B cell (primary cell): ENCODE data around the gene SIPA1L3. TPM values are rescaled to one million over a fixed set of nuclear protein-coding genes. Genes with fewer than 3 reads are reported as not detected.

ENCODE experiments used
- ATAC-seq: fragments of 200-7000 bp; cut with Tn5 transposase; one replicate; pipeline ENCODE4 v1.10.0; 2021; ENCODE audit warnings: low read depth, mild to moderate bottlenecking, moderate number of reproducible peaks, moderate library complexity
- CTCF ChIA-PET: fragments of 350-600 bp; sonication (Branson Sonifier 250); formaldehyde crosslinking; loops from one replicate; lab custom pipeline; 2021; ENCODE audit warnings: antibody characterized with exemption, inconsistent platforms; lab: Charles Lee
- POLR2A ChIA-PET: fragments of 350-600 bp; sonication (Branson Sonifier 250); formaldehyde crosslinking; loops from one replicate; lab custom pipeline; 2021; ENCODE audit warnings: antibody characterized with exemption; lab: Charles Lee
- DNase-seq: peaks from one replicate; pipeline ENCODE4 v3.0.0; 2013
- H2AFZ ChIP-seq: 2 replicates; pipeline ENCODE4 v1.6.1; 2012; ENCODE audit warnings: mild to moderate bottlenecking, low read depth, low read length; ENCODE audit not compliant: insufficient read depth, poor library complexity, severe bottlenecking
- H3K27ac ChIP-seq, 2 donors: 1 replicate in 1 of 2; 2 replicates in 1 of 2; pipeline ENCODE4 v1.5.1; 2012 to 2013; ENCODE audit warnings: low read length in 2 of 2, mild to moderate bottlenecking in 2 of 2, moderate library complexity in 1 of 2
- H3K27me3 ChIP-seq, 4 experiments: fragments of 200-600 bp in 1 of 4; sonication (generic) in 1 of 4; replicated peaks in 1 of 4; 1 replicate in 2 of 4; 2 replicates in 2 of 4; pipeline versions ENCODE4 v1.6.1 to v1.7.0; 2013 to 2016; ENCODE audit warnings: low read length in 3 of 4, mild to moderate bottlenecking in 2 of 4, mixed read lengths in 1 of 4, moderate library complexity in 1 of 4; ENCODE audit not compliant: insufficient read depth in 4 of 4, control insufficient read depth in 3 of 4; ENCODE audit errors: control extremely low read depth in 1 of 4
- H3K36me3 ChIP-seq, 2 experiments: replicated peaks in 1 of 2; 1 replicate in 1 of 2; 2 replicates in 1 of 2; pipeline versions ENCODE4 v1.6.1 to v1.7.1; 2013; ENCODE audit warnings: low read length in 1 of 2; ENCODE audit not compliant: insufficient read depth in 2 of 2, control insufficient read depth in 1 of 2; ENCODE audit errors: control extremely low read depth in 1 of 2, extremely low read depth in 1 of 2
- H3K4me1 ChIP-seq, 2 donors: fragments of 200-600 bp in 1 of 2; sonication (generic) in 1 of 2; 1 replicate in 1 of 2; 2 replicates in 1 of 2; pipeline versions ENCODE4 v1.5.1 to v1.6.1; 2013 to 2017; ENCODE audit warnings: low read length in 2 of 2; ENCODE audit not compliant: control insufficient read depth in 2 of 2, insufficient read depth in 2 of 2
- H3K4me2 ChIP-seq: replicated peaks from 2 replicates; pipeline ENCODE3; 2012; ENCODE audit warnings: mild to moderate bottlenecking, low read depth, low read length; ENCODE audit not compliant: poor library complexity, severe bottlenecking
- H3K4me3 ChIP-seq, 5 experiments: fragments of 200-600 bp in 1 of 5; sonication (generic) in 1 of 5; 1 replicate in 3 of 5; 2 replicates in 2 of 5; pipeline versions ENCODE4 v1.5.1 to v1.7.0; 2011 to 2016; ENCODE audit warnings: low read length in 4 of 5, mild to moderate bottlenecking in 4 of 5, low read depth in 2 of 5, control low read depth in 1 of 5, moderate library complexity in 1 of 5; ENCODE audit not compliant: insufficient read depth in 1 of 5; ENCODE audit errors: control extremely low read depth in 1 of 5, extremely low read depth in 1 of 5
- H3K79me2 ChIP-seq: fragments of 200-600 bp; sonication (generic); one replicate; pipeline ENCODE4 v1.6.0; 2016; ENCODE audit warnings: low read length; ENCODE audit not compliant: control insufficient read depth, insufficient read depth
- H3K9ac ChIP-seq: fragments of 200-600 bp; sonication (generic); 2 replicates; pipeline ENCODE4 v1.6.1; 2017; ENCODE audit warnings: mild to moderate bottlenecking, low read length, moderate library complexity
- H3K9me3 ChIP-seq, 3 donors: one replicate each; pipeline versions ENCODE4 v1.6.1 to v1.7.1; 2013; ENCODE audit warnings: low read length in 2 of 3; ENCODE audit not compliant: control insufficient read depth in 2 of 3, insufficient read depth in 1 of 3; ENCODE audit errors: control extremely low read depth in 1 of 3
- H4K20me1 ChIP-seq: 2 replicates; pipeline ENCODE4 v1.6.0; 2012; ENCODE audit warnings: mild to moderate bottlenecking, low read length; ENCODE audit not compliant: insufficient read depth, control insufficient read depth, poor library complexity, severe bottlenecking
- H3K27ac Mint-ChIP-seq: one replicate; pipeline ENCODE4 v1.8.0; 2021; ENCODE audit warnings: mixed read lengths
- H3K27me3 Mint-ChIP-seq: one replicate; pipeline ENCODE4 v1.8.0; 2021; ENCODE audit warnings: mixed read lengths
- H3K4me1 Mint-ChIP-seq: one replicate; pipeline ENCODE4 v1.8.0; 2021; ENCODE audit warnings: mixed read lengths
- H3K4me3 Mint-ChIP-seq: one replicate; pipeline ENCODE4 v1.8.0; 2021; ENCODE audit warnings: mixed read lengths
- H3K9me3 Mint-ChIP-seq: one replicate; pipeline ENCODE4 v1.8.0; 2022; ENCODE audit warnings: mixed read lengths; ENCODE audit not compliant: insufficient read depth
- EZH2 ChIP-seq: IDR thresholded peaks from 2 replicates; pipeline ENCODE4 v1.6.1; 2012; ENCODE audit warnings: borderline replicate concordance, low read depth, mild to moderate bottlenecking, moderate library complexity, low read length; ENCODE audit not compliant: insufficient read depth, poor library complexity, severe bottlenecking
- WGBS: methylation state at CpG from one replicate; pipeline ENCODE4 v1.1.5; 2013; ENCODE audit warnings: missing lambda C conversion rate; ENCODE audit not compliant: insufficient coverage; 5-methylcytosine and 5-hydroxymethylcytosine counted together
- intact Hi-C: fragments of 100-400 bp; cut with micrococcal nuclease; formaldehyde crosslinking; loops from one replicate; pipeline ENCODE4 v1.10.0; 2022
- polyA plus RNA-seq: library from polyadenylated mRNA; depleted of rRNA; stranded (reverse); fragments of >200 nt; gene quantifications from 2 replicates; pipeline ENCODE4 v1.2.3, GENCODE V29; 2012
- total RNA-seq, 2 donors: library from RNA; stranded (reverse); fragments of 120-200 nt in 1 of 2; gene quantifications; 1 replicate in 1 of 2; 2 replicates in 1 of 2; pipeline versions ENCODE4 v1.2.3 to v1.2.4, GENCODE V29; 2013 to 2022
- TF ChIP-seq, protein P1 (sequence below): fragments of 200-600 bp; IDR thresholded peaks from one replicate; pipeline ENCODE4 v1.8.0; 2022; ENCODE audit warnings: antibody characterized with exemption, mild to moderate bottlenecking

The SIPA1L3 gene
- total and polyA plus RNA-seq, 2 donors (not counting 1 experiment from before 2014, with no cell fraction given) = 48.3 to 295 TPM

DNA sequence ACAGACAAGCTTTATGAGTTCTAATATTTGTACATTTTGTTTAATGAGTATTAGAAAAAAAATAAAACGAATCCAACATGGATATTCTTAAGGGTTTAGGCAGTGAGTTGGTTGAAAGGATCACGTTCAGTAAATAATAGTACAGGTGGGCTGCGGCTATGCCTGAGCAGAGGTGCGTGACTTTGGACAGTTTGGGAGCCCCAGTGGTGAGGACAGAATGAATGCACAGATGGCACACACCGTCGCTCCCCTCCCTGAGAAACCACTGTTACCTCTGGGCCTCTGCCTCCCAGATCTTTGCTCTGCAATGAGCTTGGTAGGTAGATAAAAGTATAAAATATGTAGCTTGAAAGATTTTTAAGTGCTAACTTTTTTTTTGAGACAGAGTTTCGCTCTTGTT, 153.3 kb downstream of the SIPA1L3 start:
- ChIA-PET CTCF (interaction anchor here (0.9 to 4.2 kb wide), 8 partner anchors 17 to 179 kb away, joined by 3 to 34 read pairs (median 5); partner anchors contain the start of genes SIPA1L3 and WDR87), POLR2A (no interaction called here)
- Mint-ChIP-seq H3K4me1 (peaks cover 56% of the 10 kb centered on the region), H3K9me3 (no peaks in the 10 kb centered on the region), H3K4me3 (peak overlapping the region; percentile 37), H3K27me3 (no peaks in the 10 kb centered on the region), H3K27ac (peak overlapping the region; percentile 84)
- peaks cover 34% of the 10 kb centered on the region for H4K20me1 ChIP-seq
- no peak for DNase-seq
- 76% methylated on average over 5 of the region's 7 CpGs for WGBS
- no peak overlapping the region for H2AFZ ChIP-seq
- H3K4me1 ChIP-seq = peaks cover 27 to 55% of the 10 kb centered on the region in 2 donors
- no peak for TF ChIP-seq EZH2
- TF ChIP-seq, protein P1, sequence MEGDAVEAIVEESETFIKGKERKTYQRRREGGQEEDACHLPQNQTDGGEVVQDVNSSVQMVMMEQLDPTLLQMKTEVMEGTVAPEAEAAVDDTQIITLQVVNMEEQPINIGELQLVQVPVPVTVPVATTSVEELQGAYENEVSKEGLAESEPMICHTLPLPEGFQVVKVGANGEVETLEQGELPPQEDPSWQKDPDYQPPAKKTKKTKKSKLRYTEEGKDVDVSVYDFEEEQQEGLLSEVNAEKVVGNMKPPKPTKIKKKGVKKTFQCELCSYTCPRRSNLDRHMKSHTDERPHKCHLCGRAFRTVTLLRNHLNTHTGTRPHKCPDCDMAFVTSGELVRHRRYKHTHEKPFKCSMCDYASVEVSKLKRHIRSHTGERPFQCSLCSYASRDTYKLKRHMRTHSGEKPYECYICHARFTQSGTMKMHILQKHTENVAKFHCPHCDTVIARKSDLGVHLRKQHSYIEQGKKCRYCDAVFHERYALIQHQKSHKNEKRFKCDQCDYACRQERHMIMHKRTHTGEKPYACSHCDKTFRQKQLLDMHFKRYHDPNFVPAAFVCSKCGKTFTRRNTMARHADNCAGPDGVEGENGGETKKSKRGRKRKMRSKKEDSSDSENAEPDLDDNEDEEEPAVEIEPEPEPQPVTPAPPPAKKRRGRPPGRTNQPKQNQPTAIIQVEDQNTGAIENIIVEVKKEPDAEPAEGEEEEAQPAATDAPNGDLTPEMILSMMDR = no peak
- ATAC-seq = no peak
- peaks cover 93% of the 10 kb centered on the region for H3K79me2 ChIP-seq
- peak overlapping the region; percentile 34 to 75 for H3K27ac ChIP-seq
- H3K9me3 ChIP-seq = no peaks in the 10 kb centered on the region
- intact Hi-C loops = no loop called here
- peak overlapping the region; percentile 40 for H3K4me2 ChIP-seq
- H3K4me3 ChIP-seq = peak overlapping the region in 1 of 5 experiments; percentile 14
- H3K27me3 ChIP-seq = no peaks in the 10 kb centered on the region
- peaks cover 4 to 23% of the 10 kb centered on the region in 2 experiments for H3K36me3 ChIP-seq
- no peak overlapping the region for H3K9ac ChIP-seq

DNA sequence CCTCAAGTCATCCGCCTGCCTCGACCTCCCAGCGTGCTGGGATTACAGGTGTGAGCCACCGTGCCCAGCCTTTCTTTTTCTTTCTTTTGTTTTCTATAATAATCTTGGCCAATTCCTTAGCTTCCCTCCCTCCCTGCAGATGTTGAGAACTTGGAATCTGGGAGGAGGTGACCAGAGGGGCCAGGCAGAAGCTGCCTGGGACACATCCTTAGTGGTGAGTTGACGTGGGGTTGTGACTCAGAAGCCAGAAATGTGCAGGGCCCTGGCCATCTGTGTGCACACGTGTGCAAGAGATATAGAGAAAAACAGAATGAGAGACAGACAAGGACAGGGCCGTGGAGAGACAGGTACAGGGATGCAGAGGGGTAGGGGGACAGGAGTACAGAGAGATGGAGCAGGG, 154.3 kb downstream of the SIPA1L3 start:
- H3K27me3 ChIP-seq = no peaks in the 10 kb centered on the region
- TF ChIP-seq EZH2 = no peak
- TF ChIP-seq, protein P1 = no peak
- no peak overlapping the region for H3K4me3 Mint-ChIP-seq
- peak overlapping the region in 1 of 2 donors; percentile 28 for H3K27ac ChIP-seq
- no peak overlapping the region for H3K9ac ChIP-seq
- POLR2A ChIA-PET = no interaction called here
- no peaks in the 10 kb centered on the region for H3K9me3 Mint-ChIP-seq
- no peak overlapping the region for H3K4me3 ChIP-seq
- peak overlapping the region; percentile 83 for H3K27ac Mint-ChIP-seq
- peaks cover 55% of the 10 kb centered on the region for H3K4me1 Mint-ChIP-seq
- no peak overlapping the region for H2AFZ ChIP-seq
- H3K4me1 ChIP-seq = peaks cover 27 to 51% of the 10 kb centered on the region in 2 donors
- peaks cover 4 to 17% of the 10 kb centered on the region in 2 experiments for H3K36me3 ChIP-seq
- no peaks in the 10 kb centered on the region for H3K27me3 Mint-ChIP-seq
- H3K4me2 ChIP-seq = no peak overlapping the region
- CTCF ChIA-PET = no interaction called here
- no peaks in the 10 kb centered on the region for H3K9me3 ChIP-seq
- intact Hi-C loops = no loop called here
- peaks cover 30% of the 10 kb centered on the region for H4K20me1 ChIP-seq
- DNase-seq (no peak), ATAC-seq (no peak)
- WGBS = 92% methylated on average over 3 of the region's 7 CpGs
- peaks cover 90% of the 10 kb centered on the region for H3K79me2 ChIP-seq
